Large intestine (tissue), 3 donors: Measurements from ENCODE around the gene WBP2NL. TPM values are rescaled to one million over a fixed set of nuclear protein-coding genes. Genes with fewer than 3 reads are reported as not detected.

Source experiments
- DNase-seq, 2 donors: peaks; one replicate each; pipeline versions ENCODE4 v3.0.0 to v3.0.0-alpha.2; 2013
- H3K27ac ChIP-seq: one replicate; pipeline ENCODE4 v1.5.1; 2013; ENCODE audit warnings: low read length
- H3K27me3 ChIP-seq: 2 replicates; pipeline ENCODE4 v1.6.1; 2013; ENCODE audit warnings: low read length; ENCODE audit not compliant: control insufficient read depth, insufficient read depth
- H3K36me3 ChIP-seq: 2 replicates; pipeline ENCODE4 v1.6.1; 2013; ENCODE audit warnings: low read length; ENCODE audit not compliant: control insufficient read depth, insufficient read depth
- H3K4me1 ChIP-seq: one replicate; pipeline ENCODE4 v1.6.1; 2013; ENCODE audit warnings: low read length; ENCODE audit not compliant: control insufficient read depth, insufficient read depth
- H3K4me3 ChIP-seq: one replicate; pipeline ENCODE4 v1.5.1; 2013; ENCODE audit warnings: low read length
- H3K9me3 ChIP-seq: one replicate; pipeline ENCODE4 v1.6.1; 2013; ENCODE audit warnings: mild to moderate bottlenecking, low read depth, low read length, moderate library complexity; ENCODE audit not compliant: control insufficient read depth
- WGBS: methylation state at CpG from one replicate; pipeline ENCODE4 v1.1.5; 2013; ENCODE audit warnings: low lambda C conversion rate; ENCODE audit not compliant: insufficient coverage; 5-methylcytosine and 5-hydroxymethylcytosine counted together
- polyA plus RNA-seq: library from polyadenylated mRNA; unstranded; fragments of 120-200 nt; gene quantifications from one replicate; pipeline ENCODE4 v1.2.1, GENCODE V29; 2013

WBP2NL gene
- polyA plus RNA-seq, 1 donor, result 1.5 TPM

- Histone ChIP-seq H3K9me3 (no peaks in the 10 kb centered on the region), H3K27ac (no peak overlapping the region), H3K36me3 (peaks cover 62% of the 10 kb centered on the region), H3K27me3 (no peaks in the 10 kb centered on the region), H3K4me1 (peaks cover 5% of the 10 kb centered on the region), H3K4me3 (no peak overlapping the region)
- no peak for DNase-seq
- no CpG with 5 or more reads among the region's 10 CpGs for WGBS
Measured at GRCh38 chr22:42062506-42063170, 64.0 kb downstream of the WBP2NL start.

GRCh38 chr22:42064629-42065028 lies 66.0 kb downstream of the WBP2NL start:
- H3K9me3 ChIP-seq, result no peaks in the 10 kb centered on the region
- peaks cover 57% of the 10 kb centered on the region for H3K36me3 ChIP-seq
- no peak overlapping the region for H3K4me3 ChIP-seq
- peaks cover 6% of the 10 kb centered on the region for H3K4me1 ChIP-seq
- H3K27ac ChIP-seq, result no peak overlapping the region
- peak; percentile 40 to 62 for DNase-seq
- WGBS, result no CpG with 5 or more reads among the region's 1 CpG
- no peaks in the 10 kb centered on the region for H3K27me3 ChIP-seq

- WGBS, result no CpG with 5 or more reads among the region's 13 CpGs
- H3K27ac ChIP-seq, result no peak overlapping the region
- no peak for DNase-seq
- H3K27me3 ChIP-seq, result no peaks in the 10 kb centered on the region
- H3K36me3 ChIP-seq, result peaks cover 48% of the 10 kb centered on the region
- no peaks in the 10 kb centered on the region for H3K9me3 ChIP-seq
- H3K4me3 ChIP-seq, result no peak overlapping the region
- peaks cover 13% of the 10 kb centered on the region for H3K4me1 ChIP-seq
Measured at GRCh38 chr22:42065438-42066125, 67.0 kb downstream of the WBP2NL start.

- Histone ChIP-seq H3K4me3 (no peak overlapping the region), H3K36me3 (peaks cover 42% of the 10 kb centered on the region), H3K4me1 (peaks cover 16% of the 10 kb centered on the region), H3K27ac (no peak overlapping the region), H3K9me3 (no peaks in the 10 kb centered on the region), H3K27me3 (no peaks in the 10 kb centered on the region)
- no peak for DNase-seq
- no CpG with 5 or more reads among the region's 7 CpGs for WGBS
Measured at GRCh38 chr22:42066126-42066761, 67.7 kb downstream of the WBP2NL start.

GRCh38 chr22:42066937-42067336 lies 68.3 kb downstream of the WBP2NL start:
- no peak for DNase-seq
- Histone ChIP-seq H3K27ac (no peak overlapping the region), H3K27me3 (no peaks in the 10 kb centered on the region), H3K4me3 (no peak overlapping the region), H3K9me3 (no peaks in the 10 kb centered on the region), H3K36me3 (peaks cover 39% of the 10 kb centered on the region), H3K4me1 (peaks cover 23% of the 10 kb centered on the region)
- WGBS, result no CpG with 5 or more reads among the region's 10 CpGs

- Histone ChIP-seq H3K36me3 (peaks cover 34% of the 10 kb centered on the region), H3K9me3 (no peaks in the 10 kb centered on the region), H3K27me3 (no peaks in the 10 kb centered on the region), H3K27ac (no peak overlapping the region), H3K4me3 (no peak overlapping the region), H3K4me1 (peaks cover 23% of the 10 kb centered on the region)
- no peak for DNase-seq
- no CpG with 5 or more reads among the region's 14 CpGs for WGBS
Measured at GRCh38 chr22:42067671-42068251, 69.2 kb downstream of the WBP2NL start.

GRCh38 chr22:42068291-42068690 lies 69.7 kb downstream of the WBP2NL start:
- WGBS, result no CpG with 5 or more reads among the region's 4 CpGs
- H3K36me3 ChIP-seq, result peaks cover 29% of the 10 kb centered on the region
- H3K9me3 ChIP-seq, result no peaks in the 10 kb centered on the region
- DNase-seq, result no peak
- H3K4me3 ChIP-seq, result no peak overlapping the region
- H3K4me1 ChIP-seq, result peaks cover 23% of the 10 kb centered on the region
- H3K27me3 ChIP-seq, result no peaks in the 10 kb centered on the region
- no peak overlapping the region for H3K27ac ChIP-seq

- Histone ChIP-seq H3K27ac (peak overlapping the region; percentile 80), H3K36me3 (peaks cover 29% of the 10 kb centered on the region), H3K4me1 (peaks cover 33% of the 10 kb centered on the region), H3K9me3 (no peaks in the 10 kb centered on the region), H3K4me3 (peak overlapping the region; percentile 71), H3K27me3 (no peaks in the 10 kb centered on the region)
- DNase-seq, result no peak
- 90% methylated on average over 2 of the region's 19 CpGs for WGBS
Measured at GRCh38 chr22:42069801-42070516, 71.4 kb downstream of the WBP2NL start.

- no peaks in the 10 kb centered on the region for H3K27me3 ChIP-seq
- peak within 1 kb of the TSS; percentile 71 for H3K4me3 ChIP-seq
- WGBS, result no CpG with 5 or more reads among the region's 56 CpGs
- H3K36me3 ChIP-seq, result peaks cover 28% of the 10 kb centered on the region
- no peaks in the 10 kb centered on the region for H3K9me3 ChIP-seq
- H3K27ac ChIP-seq, result peak within 1 kb of the TSS; percentile 80
- peaks cover 34% of the 10 kb centered on the region for H3K4me1 ChIP-seq
- peak; percentile 96 to 98 for DNase-seq
Measured at GRCh38 chr22:42070517-42071422, 72.2 kb downstream of the WBP2NL start, which contains the start of gene NAGA. Gene NAGA (minus strand): TSS chr22:42070812. CDS start chr22:42070297, 515 bp downstream.
